ENCODE data around the gene FAM13A.

The FAM13A gene

DNA sequence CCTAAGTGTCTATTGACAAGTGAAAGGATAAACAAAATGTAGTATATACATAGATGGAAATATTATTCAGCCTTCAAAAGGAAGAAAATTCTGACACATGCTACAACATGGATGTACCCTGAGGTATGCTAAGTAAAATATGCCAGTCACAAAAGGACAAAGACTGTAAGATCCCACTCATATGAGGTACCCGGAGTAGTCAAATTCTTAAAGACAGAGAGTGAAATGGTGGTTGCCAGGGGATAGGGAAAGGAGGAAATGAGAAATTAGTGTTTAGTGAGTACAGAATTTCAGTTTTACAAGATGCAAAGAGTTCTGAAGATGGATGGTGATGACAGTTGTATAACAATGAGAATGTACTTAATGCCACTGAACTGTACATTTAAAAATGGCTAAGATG lies 257.1 kb downstream of the FAM13A start:
- Histone ChIP-seq H3K4me3 (ENCODE audit: low read depth, low read length) (no peak overlapping the region), H3K4me1 (ENCODE audit: control insufficient read depth, insufficient read depth, low read length, unreplicated experiment) (peaks cover 15% of the 10 kb centered on the region), H3K36me3 (ENCODE audit: insufficient read depth, low read length) (peaks cover 3% of the 10 kb centered on the region; the same call in 1 of the 2 replicates), H2AFZ (ENCODE audit: low read length, unreplicated experiment) (no peak overlapping the region), H3K27ac (ENCODE audit: low read depth, low read length) (no peak overlapping the region), H3K27me3 (ENCODE audit: insufficient read depth, low read length) (no peaks in the 10 kb centered on the region), H3K79me2 (ENCODE audit: control insufficient read depth, insufficient read depth, low read length, unreplicated experiment) (no peaks in the 10 kb centered on the region)

DNA sequence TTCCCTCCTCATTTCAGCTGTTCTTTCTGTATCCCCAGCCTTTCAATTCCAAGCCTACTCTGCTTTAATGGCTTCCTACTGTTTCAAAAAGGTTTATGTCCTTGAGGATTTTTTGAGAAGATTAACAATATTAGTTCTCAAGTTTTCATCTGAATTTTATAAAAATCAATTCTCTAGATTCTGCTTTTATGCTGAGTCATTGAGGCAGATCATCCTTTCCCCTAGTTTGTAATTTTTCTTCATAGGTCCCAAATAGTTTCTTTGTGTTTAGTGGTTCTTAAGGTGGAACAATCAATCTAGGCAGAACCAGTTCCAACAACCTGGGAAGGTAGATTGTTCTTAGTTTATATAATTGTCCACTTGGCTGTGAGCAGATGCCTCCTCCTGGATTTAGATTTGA lies 259.3 kb downstream of the FAM13A start:
- Histone ChIP-seq H2AFZ (ENCODE audit: low read length, unreplicated experiment) (no peak overlapping the region), H3K27ac (ENCODE audit: low read depth, low read length) (no peak overlapping the region), H3K36me3 (ENCODE audit: insufficient read depth, low read length) (peaks cover 3% of the 10 kb centered on the region; the same call in 1 of the 2 replicates)

GRCh38 chr4:88796545-88796944 lies 260.4 kb downstream of the FAM13A start:
- H3K36me3 ChIP-seq (ENCODE audit: insufficient read depth, low read length): peaks cover 3% of the 10 kb centered on the region; the same call in 1 of the 2 replicates
- H3K4me1 ChIP-seq (ENCODE audit: control insufficient read depth, insufficient read depth, low read length, unreplicated experiment): peaks cover 28% of the 10 kb centered on the region
- no peak overlapping the region for H2AFZ ChIP-seq (ENCODE audit: low read length, unreplicated experiment)
- no peak overlapping the region for H3K27ac ChIP-seq (ENCODE audit: low read depth, low read length)
- no peak overlapping the region for H3K4me3 ChIP-seq (ENCODE audit: low read depth, low read length)
- no peaks in the 10 kb centered on the region for H3K27me3 ChIP-seq (ENCODE audit: insufficient read depth, low read length)
- H3K79me2 ChIP-seq (ENCODE audit: control insufficient read depth, insufficient read depth, low read length, unreplicated experiment): no peaks in the 10 kb centered on the region

More for the DNA sequence above, 259.3 kb downstream of the FAM13A start:
- H3K79me2 ChIP-seq (ENCODE audit: control insufficient read depth, insufficient read depth, low read length, unreplicated experiment): no peaks in the 10 kb centered on the region
- H3K4me3 ChIP-seq (ENCODE audit: low read depth, low read length): no peak overlapping the region
- H3K27me3 ChIP-seq (ENCODE audit: insufficient read depth, low read length): no peaks in the 10 kb centered on the region
- H3K4me1 ChIP-seq (ENCODE audit: control insufficient read depth, insufficient read depth, low read length, unreplicated experiment): peaks cover 20% of the 10 kb centered on the region

- Histone ChIP-seq H3K27ac (ENCODE audit: low read depth, low read length) (no peak overlapping the region), H3K36me3 (ENCODE audit: insufficient read depth, low read length) (peaks cover 3% of the 10 kb centered on the region; the same call in 1 of the 2 replicates), H2AFZ (ENCODE audit: low read length, unreplicated experiment) (no peak overlapping the region), H3K79me2 (ENCODE audit: control insufficient read depth, insufficient read depth, low read length, unreplicated experiment) (no peaks in the 10 kb centered on the region), H3K4me1 (ENCODE audit: control insufficient read depth, insufficient read depth, low read length, unreplicated experiment) (peaks cover 35% of the 10 kb centered on the region), H3K27me3 (ENCODE audit: insufficient read depth, low read length) (no peaks in the 10 kb centered on the region), H3K4me3 (ENCODE audit: low read depth, low read length) (no peak overlapping the region)
Observed at GRCh38 chr4:88794952-88795351, 262.0 kb downstream of the FAM13A start.

- Histone ChIP-seq H3K79me2 (ENCODE audit: control insufficient read depth, insufficient read depth, low read length, unreplicated experiment) (no peaks in the 10 kb centered on the region), H3K36me3 (ENCODE audit: insufficient read depth, low read length) (peaks cover 3% of the 10 kb centered on the region; the same call in 1 of the 2 replicates), H3K27ac (ENCODE audit: low read depth, low read length) (peak overlapping the region; percentile 93), H2AFZ (ENCODE audit: low read length, unreplicated experiment) (no peak overlapping the region), H3K4me3 (ENCODE audit: low read depth, low read length) (no peak overlapping the region), H3K4me1 (ENCODE audit: control insufficient read depth, insufficient read depth, low read length, unreplicated experiment) (peaks cover 35% of the 10 kb centered on the region), H3K27me3 (ENCODE audit: insufficient read depth, low read length) (no peaks in the 10 kb centered on the region)
Observed at GRCh38 chr4:88794087-88794690, 262.8 kb downstream of the FAM13A start.

DNA sequence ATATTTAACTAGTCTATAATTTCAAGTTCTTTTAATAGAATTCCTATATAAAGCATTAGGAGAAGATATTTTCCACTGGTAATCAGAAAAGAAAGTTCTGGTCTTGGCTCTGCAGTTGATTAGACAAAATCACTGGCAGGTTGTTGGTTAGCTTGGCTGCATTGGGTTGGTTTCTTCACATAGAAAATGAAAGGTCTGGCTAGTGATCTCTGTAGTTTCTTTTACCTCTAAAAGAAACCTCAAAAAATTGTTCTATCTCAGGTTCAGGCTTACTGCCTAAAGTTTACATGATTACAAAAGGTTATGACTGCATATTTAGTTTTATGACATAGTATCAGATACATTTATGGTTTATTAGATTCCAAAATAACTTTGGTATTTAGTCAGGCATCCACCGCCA lies 263.5 kb downstream of the FAM13A start:
- Histone ChIP-seq H3K27me3 (ENCODE audit: insufficient read depth, low read length) (no peaks in the 10 kb centered on the region), H3K4me1 (ENCODE audit: control insufficient read depth, insufficient read depth, low read length, unreplicated experiment) (peaks cover 35% of the 10 kb centered on the region), H3K4me3 (ENCODE audit: low read depth, low read length) (no peak overlapping the region), H2AFZ (ENCODE audit: low read length, unreplicated experiment) (no peak overlapping the region), H3K27ac (ENCODE audit: low read depth, low read length) (peak overlapping the region; percentile 93), H3K79me2 (ENCODE audit: control insufficient read depth, insufficient read depth, low read length, unreplicated experiment) (no peaks in the 10 kb centered on the region), H3K36me3 (ENCODE audit: insufficient read depth, low read length) (peaks cover 3% of the 10 kb centered on the region; the same call in 1 of the 2 replicates)

GRCh38 chr4:88792821-88793220 lies 264.2 kb downstream of the FAM13A start:
- H3K36me3 ChIP-seq (ENCODE audit: insufficient read depth, low read length): peaks cover under 1% of the 10 kb centered on the region; the same call in 1 of the 2 replicates
- peak overlapping the region; percentile 15; the same call in 1 of the 2 replicates for H3K4me3 ChIP-seq (ENCODE audit: low read depth, low read length)
- H2AFZ ChIP-seq (ENCODE audit: low read length, unreplicated experiment): no peak overlapping the region
- peak overlapping the region; percentile 93 for H3K27ac ChIP-seq (ENCODE audit: low read depth, low read length)
- no peaks in the 10 kb centered on the region for H3K27me3 ChIP-seq (ENCODE audit: insufficient read depth, low read length)
- no peaks in the 10 kb centered on the region for H3K79me2 ChIP-seq (ENCODE audit: control insufficient read depth, insufficient read depth, low read length, unreplicated experiment)
- H3K4me1 ChIP-seq (ENCODE audit: control insufficient read depth, insufficient read depth, low read length, unreplicated experiment): peaks cover 35% of the 10 kb centered on the region

DNA sequence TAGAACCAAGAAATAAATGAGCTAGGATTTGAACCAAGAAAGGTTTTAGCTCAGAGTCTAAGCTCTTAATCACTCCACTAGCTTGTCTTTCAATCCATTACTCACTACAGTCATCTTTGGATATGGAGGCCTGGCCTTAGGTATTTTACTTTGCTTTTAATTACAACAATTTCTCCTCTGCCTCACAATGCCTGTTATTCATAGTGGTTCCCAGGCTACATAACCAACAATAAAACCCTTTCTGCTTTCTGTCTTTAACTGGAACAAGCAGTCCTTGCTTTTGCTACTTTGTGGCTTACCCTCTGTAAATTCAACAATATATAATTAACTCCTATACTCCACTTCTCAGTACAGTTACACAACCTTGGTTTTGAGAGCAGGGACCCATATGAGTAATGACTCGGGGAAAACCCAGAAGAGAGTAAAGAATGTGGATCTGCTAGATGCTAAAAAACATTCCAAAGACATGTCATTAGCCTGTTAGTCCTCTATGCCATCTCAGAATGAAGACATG lies 264.7 kb downstream of the FAM13A start:
- Histone ChIP-seq H2AFZ (ENCODE audit: low read length, unreplicated experiment) (no peak overlapping the region), H3K4me3 (ENCODE audit: low read depth, low read length) (peak overlapping the region; percentile 15; the same call in 1 of the 2 replicates), H3K79me2 (ENCODE audit: control insufficient read depth, insufficient read depth, low read length, unreplicated experiment) (no peaks in the 10 kb centered on the region), H3K27me3 (ENCODE audit: insufficient read depth, low read length) (no peaks in the 10 kb centered on the region), H3K36me3 (ENCODE audit: insufficient read depth, low read length) (peaks cover 6% of the 10 kb centered on the region; the same call in 1 of the 2 replicates), H3K27ac (ENCODE audit: low read depth, low read length) (peak overlapping the region; percentile 93), H3K4me1 (ENCODE audit: control insufficient read depth, insufficient read depth, low read length, unreplicated experiment) (peaks cover 35% of the 10 kb centered on the region)

- H2AFZ ChIP-seq (ENCODE audit: low read length, unreplicated experiment): no peak overlapping the region
- no peak overlapping the region for H3K4me3 ChIP-seq (ENCODE audit: low read depth, low read length)
- peak overlapping the region; percentile 93 for H3K27ac ChIP-seq (ENCODE audit: low read depth, low read length)
- H3K36me3 ChIP-seq (ENCODE audit: insufficient read depth, low read length): peaks cover 7% of the 10 kb centered on the region
- peaks cover 35% of the 10 kb centered on the region for H3K4me1 ChIP-seq (ENCODE audit: control insufficient read depth, insufficient read depth, low read length, unreplicated experiment)
- no peaks in the 10 kb centered on the region for H3K79me2 ChIP-seq (ENCODE audit: control insufficient read depth, insufficient read depth, low read length, unreplicated experiment)
- H3K27me3 ChIP-seq (ENCODE audit: insufficient read depth, low read length): no peaks in the 10 kb centered on the region
Observed at GRCh38 chr4:88791274-88791673, 265.7 kb downstream of the FAM13A start.

DNA sequence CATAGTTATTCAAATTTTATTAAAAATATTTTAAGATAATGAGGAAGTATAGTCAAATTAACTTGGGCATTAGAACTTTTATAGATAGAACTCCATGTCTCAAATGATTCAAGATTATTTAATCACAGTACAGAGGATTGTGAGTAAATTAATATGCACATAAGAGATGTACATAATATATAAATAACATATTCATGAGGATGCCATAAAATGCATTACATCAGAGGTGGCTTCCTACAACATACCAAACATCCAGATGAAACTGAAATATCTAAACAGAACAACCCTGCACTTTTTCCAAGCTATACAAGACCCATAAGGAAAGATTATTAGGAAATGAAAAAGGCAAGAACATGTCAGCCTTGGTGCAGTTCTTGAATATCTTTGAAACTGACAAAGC lies 268.1 kb downstream of the FAM13A start:
- H3K4me3 ChIP-seq (ENCODE audit: low read depth, low read length): no peak overlapping the region
- H3K79me2 ChIP-seq (ENCODE audit: control insufficient read depth, insufficient read depth, low read length, unreplicated experiment): no peaks in the 10 kb centered on the region
- H3K27me3 ChIP-seq (ENCODE audit: insufficient read depth, low read length): no peaks in the 10 kb centered on the region
- H2AFZ ChIP-seq (ENCODE audit: low read length, unreplicated experiment): no peak overlapping the region
- H3K27ac ChIP-seq (ENCODE audit: low read depth, low read length): no peak overlapping the region
- H3K36me3 ChIP-seq (ENCODE audit: insufficient read depth, low read length): peaks cover 12% of the 10 kb centered on the region
- H3K4me1 ChIP-seq (ENCODE audit: control insufficient read depth, insufficient read depth, low read length, unreplicated experiment): peaks cover 30% of the 10 kb centered on the region

GRCh38 chr4:88788424-88788823 lies 268.6 kb downstream of the FAM13A start:
- Histone ChIP-seq H3K36me3 (ENCODE audit: insufficient read depth, low read length) (peaks cover 12% of the 10 kb centered on the region), H2AFZ (ENCODE audit: low read length, unreplicated experiment) (no peak overlapping the region)

More at GRCh38 chr4:88788424-88788823, 268.6 kb downstream of the FAM13A start:
- no peak overlapping the region for H3K27ac ChIP-seq (ENCODE audit: low read depth, low read length)
- peaks cover 26% of the 10 kb centered on the region for H3K4me1 ChIP-seq (ENCODE audit: control insufficient read depth, insufficient read depth, low read length, unreplicated experiment)
- no peaks in the 10 kb centered on the region for H3K79me2 ChIP-seq (ENCODE audit: control insufficient read depth, insufficient read depth, low read length, unreplicated experiment)
- H3K27me3 ChIP-seq (ENCODE audit: insufficient read depth, low read length): no peaks in the 10 kb centered on the region
- H3K4me3 ChIP-seq (ENCODE audit: low read depth, low read length): no peak overlapping the region

Data from ACC112 (cell line).